GM12874 (cell line): ENCODE measurements around the gene CLPTM1.

Source experiments
- CTCF ChIP-seq: IDR thresholded peaks from 2 replicates; pipeline ENCODE4 v1.5.1; 2011; ENCODE audit warnings: low read depth, mild to moderate bottlenecking, control low read depth, low read length, moderate library complexity; ENCODE audit not compliant: insufficient read depth

Gene CLPTM1

GRCh38 chr19:44951179-44952159, 3.7 kb upstream of the CLPTM1 start:
- peak; percentile 75 for TF ChIP-seq CTCF

- no peak for TF ChIP-seq CTCF
Observed at GRCh38 chr19:44954278-44954648, 917 bp upstream of the CLPTM1 start.

DNA sequence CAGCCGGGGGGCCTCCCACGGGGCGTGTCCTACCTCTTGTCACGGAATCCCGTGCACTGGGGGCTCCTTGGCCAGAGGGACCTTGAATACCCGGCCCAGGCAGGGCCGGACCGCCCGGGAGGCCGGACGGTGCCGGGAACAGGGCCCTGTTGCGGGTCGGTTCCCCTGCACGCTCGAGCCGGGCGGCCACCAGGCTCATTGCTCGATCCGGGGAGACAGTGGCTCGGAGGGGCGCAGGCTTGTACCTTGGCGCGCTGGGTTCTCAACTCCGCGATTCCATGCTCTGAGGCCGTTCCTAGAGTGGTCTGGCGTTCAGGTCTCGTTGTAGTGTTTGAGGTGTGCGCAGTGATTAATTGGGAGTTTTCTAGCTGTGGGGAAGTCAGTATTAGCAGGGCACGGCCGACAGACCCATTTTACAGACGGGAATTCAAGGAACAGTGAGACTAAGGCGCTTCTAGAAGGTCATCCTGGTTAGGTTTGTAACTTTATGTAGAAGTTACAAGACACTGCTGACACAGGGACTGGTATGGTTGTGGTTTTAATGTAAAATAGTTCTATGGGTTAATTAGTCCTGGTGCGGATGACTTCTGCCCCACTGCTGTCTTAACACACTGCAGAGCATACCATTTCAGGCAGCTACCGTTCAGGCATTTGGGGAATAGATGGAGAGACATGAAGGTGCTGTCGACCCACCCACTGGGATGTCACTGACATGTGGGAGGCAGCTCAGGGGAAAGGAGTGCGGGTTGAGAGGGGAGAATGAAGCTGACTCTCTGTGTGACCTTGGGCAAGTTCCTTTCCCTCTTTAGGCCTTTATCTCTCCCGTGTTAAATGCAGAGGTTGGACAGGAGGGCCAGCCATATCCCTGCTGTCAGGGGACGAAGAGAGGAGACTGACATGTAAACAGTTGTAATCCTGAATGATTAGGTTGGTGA, 592 bp downstream of the CLPTM1 start:
- TF ChIP-seq CTCF: no peak

- no peak for TF ChIP-seq CTCF
Observed at GRCh38 chr19:44957526-44957925, 2.3 kb downstream of the CLPTM1 start.

DNA sequence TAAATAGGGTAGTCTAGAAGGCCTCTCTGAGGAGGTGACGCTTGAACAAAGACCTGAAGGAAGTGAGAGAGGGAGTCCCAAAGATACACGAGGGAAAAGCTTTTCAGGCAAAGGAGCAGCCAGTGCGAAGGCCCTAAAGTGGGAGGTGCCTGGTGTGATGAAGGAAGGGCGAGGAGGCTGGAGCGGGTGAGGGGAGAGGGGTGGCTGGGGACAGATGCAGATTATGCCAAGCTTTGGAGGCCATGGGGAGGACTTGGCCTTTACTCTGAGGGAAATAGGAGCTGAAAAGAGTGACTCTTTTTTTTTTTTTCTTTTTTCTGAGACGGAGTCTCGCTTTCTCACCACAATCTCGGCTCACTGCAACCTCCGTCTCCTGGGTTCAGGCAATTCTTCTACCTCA, 2.9 kb downstream of the CLPTM1 start:
- TF ChIP-seq CTCF: no peak

DNA sequence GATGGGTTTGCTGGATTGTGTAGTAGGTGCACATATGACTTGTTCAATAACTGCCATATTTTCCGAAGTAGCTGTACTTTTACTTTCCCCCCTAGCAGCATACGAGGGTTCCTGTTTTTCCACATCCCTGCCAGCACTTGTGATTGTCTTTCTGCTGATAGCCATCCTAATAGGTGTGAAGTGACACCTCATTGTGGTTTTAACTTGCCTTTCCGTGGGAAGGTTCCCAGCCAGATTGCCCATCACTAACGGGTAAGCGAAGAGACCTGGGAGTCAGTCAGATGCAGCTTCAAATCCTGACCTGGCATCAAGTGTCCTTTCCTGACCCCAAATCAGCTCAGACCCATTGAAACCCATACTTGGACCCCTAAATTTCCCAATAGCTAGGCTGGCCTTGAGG, 4.5 kb downstream of the CLPTM1 start:
- no peak for TF ChIP-seq CTCF
